Kasumi-1 (cell line): ENCODE data around the gene C16orf86.

ENCODE experiments used
- DNase-seq, 2 experiments: peaks; one replicate each; lab custom pipeline; 2025; lab: John Stamatoyannopoulos, UW

C16orf86 gene, protein sequence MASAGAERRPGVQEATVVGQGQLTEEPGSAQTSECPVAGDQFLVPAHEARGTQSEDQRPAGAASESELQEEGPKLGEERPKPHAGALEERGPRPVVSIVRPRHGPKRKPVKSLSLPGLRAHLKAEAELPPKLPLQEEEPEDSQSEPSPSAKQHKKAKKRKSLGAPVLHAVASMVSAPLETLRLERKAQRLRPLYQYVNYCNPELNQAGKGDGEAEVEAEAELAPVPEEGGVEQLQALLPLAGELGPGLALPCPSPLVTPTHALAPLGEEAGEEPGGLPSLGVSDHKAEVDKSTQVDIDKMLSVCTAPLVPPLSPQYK

DNA sequence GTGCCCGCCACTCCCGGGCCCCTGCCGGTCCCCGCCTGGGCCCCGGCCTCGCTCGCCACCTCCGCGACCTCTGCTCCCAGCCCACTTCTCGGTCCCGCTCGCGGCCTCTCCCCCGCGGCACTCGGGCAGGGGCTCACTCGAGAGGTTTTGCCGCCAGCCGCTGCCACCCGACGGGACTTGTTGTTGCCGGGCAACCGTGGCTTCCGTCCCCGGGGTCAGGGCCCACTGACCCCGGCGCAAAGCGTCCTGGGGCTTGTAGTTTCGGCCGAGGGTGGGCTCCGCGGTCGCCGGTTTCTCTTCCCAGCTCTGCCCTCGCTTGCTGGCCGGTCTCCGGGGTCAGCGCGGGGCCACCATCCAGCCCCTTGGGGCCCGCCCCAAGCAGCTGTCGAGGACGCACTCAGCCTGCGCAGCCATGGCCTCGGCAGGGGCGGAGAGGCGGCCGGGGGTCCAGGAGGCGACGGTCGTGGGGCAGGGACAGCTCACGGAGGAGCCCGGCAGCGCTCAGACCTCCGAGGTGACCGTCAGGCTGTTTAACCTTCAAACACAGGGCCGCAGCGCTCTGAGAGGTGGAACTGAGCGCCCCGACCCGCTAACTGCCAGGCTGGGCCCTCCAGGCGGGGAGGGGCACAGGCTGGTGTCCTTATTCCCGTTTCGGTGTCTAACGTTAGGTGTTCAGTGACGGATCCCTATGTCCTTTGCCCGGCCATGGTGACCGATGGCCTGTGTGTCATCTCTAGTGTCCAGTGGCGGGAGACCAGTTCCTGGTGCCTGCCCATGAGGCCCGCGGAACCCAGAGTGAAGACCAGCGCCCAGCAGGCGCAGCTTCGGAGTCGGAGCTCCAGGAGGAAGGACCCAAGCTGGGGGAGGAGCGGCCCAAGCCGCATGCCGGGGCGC lies at the start of gene C16orf86, which contains the start of gene ENKD1:
C16orf86 (plus strand) TSS at position 256 of the 894 bp plus-strand sequence; CDS start at position 413, 157 bp downstream.
ENKD1 (minus strand) TSS at position 192 of the 894 bp plus-strand sequence. CDS start 308 bp downstream, outside the sequence.
- peak; percentile 78 to 79 for DNase-seq

DNA sequence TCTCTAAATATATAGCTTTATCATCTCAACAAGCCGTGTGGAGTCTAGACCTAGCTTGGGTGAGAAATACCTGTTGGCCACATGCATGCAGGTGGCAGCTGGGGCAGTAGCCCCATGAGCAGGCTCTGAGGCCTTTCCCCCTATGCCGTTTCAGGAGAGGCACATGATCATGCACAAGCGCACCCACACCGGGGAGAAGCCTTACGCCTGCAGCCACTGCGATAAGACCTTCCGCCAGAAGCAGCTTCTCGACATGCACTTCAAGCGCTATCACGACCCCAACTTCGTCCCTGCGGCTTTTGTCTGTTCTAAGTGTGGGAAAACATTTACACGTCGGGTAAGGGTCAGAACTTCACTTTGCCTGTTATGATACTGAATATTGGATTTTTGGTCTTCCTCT lies 38.4 kb upstream of the C16orf86 start:
- no peak for DNase-seq

DNA sequence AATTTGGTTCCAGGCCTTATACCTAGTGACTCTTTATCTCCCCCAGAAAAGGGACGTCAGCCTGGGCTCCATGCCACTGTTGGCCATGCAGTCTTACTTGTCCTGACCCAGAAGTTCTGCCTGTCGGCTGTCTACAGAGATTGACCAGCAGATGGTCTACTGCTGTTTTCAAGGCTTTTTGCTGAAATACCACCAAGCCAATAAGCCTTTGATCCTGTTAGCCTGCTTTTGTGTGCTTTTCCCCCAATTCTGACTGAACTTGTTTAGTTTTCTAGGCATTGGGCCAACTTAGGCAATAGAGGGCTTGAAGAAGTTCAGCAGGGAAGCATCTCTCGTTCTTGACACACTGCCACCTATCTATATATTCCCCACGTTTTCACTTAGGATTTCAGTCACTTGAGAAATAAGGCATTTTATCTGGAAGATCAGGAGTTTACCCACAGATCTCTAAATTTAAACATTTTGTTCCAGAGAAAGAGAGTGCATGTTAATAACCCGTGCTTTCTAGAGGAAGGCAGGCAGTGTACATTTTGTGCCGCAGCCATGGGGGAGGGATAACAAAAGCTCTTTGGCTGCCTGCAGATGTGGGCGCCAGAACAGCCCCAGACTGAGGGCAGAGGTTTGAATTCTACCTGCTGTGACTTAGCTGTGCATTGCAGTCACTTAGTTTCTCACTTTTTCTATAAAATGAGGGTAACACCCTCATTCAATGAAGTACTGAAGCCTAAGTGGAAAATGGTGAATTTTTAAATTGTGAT lies 34.0 kb upstream of the C16orf86 start:
- DNase-seq = no peak

DNA sequence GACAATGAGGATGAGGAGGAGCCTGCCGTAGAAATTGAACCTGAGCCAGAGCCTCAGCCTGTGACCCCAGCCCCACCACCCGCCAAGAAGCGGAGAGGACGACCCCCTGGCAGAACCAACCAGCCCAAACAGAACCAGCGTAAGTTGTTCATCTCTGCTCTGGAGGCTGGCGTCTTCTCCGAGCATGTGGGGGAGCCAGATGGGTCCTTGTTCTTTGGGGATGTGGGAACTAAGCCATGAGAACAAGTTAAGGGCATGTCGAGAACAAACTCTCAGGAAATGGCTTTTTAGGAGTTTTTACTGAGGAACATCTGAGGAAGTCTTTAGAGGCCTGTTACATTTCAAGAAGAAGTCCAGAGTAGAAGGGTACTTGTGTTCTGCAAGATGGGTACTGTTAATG lies 29.9 kb upstream of the C16orf86 start:
- DNase-seq = no peak

DNA sequence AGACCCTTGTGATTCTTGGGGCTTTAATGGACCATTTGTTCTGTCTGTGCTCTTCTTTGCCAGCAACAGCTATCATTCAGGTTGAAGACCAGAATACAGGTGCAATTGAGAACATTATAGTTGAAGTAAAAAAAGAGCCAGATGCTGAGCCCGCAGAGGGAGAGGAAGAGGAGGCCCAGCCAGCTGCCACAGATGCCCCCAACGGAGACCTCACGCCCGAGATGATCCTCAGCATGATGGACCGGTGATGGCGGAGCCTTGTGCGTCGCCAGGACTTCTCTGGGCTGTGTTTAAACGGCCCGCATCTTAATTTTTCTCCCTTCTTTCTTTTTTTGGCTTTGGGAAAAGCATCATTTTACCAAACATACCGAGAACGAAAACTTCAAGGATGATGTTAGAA lies 29.0 kb upstream of the C16orf86 start:
- DNase-seq = no peak

DNA sequence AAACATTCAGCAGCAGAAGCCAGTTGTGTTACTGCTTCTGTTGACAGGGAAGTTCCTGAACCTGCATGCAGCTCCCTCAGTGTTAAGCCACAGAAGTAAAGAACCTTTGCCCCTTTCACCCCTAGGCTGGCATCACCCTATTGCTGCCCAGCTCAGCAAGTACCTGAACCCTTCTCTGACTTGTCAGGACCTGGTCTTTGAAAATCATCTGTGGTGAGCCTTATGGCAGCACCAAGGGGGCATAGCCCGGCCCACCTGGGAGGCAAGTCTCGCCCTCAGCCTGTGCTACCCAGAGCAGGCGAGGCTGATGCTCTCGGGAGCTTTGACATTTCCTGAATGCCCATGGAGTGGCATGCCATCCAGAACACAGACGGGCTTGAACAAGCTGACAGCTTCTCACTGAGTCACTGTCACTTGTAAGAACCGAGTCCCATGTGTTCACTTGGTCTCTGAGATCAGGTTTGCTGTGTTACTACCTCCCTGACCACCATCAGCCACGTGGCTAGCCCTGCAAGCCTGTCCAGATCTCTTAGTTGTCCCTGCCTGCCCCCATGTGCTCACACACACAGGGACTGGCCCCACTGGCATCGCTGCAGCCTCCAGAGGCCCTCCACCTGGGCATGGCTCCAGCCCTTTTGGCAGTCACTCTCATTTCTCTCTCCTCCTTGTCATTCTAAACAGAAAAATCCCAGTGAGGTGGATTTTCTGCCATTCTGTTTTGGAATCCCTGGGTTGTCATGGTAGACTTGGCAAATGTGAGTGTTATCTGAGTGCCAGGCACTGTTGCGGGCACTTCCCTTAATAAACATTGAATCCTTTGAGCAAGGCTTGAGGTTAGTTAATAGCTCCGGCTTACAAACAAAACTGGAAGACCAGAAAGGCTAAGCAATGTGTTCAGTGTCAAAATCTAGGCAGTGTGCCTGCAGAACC lies 24.6 kb upstream of the C16orf86 start:
- DNase-seq = no peak

DNA sequence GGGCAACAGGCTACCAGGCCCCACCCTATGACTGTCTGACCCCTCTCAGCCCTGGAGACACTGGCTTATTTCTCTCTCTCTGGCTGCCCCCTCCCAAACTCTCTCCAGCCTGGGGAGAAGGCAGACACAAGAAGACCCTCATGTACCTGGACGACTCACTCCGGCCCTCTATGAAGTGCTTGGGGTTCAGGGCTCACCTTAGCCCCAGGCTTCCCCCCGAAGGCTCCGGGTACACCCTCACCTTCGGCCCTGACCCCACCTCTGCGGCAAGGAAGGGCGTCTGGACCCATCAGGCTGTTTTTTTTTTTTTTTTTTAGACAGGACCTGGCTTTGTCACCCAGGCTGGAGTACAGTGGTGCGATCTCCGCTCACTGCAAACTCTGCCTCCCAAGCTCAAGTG lies 22.6 kb upstream of the C16orf86 start:
- no peak for DNase-seq

DNA sequence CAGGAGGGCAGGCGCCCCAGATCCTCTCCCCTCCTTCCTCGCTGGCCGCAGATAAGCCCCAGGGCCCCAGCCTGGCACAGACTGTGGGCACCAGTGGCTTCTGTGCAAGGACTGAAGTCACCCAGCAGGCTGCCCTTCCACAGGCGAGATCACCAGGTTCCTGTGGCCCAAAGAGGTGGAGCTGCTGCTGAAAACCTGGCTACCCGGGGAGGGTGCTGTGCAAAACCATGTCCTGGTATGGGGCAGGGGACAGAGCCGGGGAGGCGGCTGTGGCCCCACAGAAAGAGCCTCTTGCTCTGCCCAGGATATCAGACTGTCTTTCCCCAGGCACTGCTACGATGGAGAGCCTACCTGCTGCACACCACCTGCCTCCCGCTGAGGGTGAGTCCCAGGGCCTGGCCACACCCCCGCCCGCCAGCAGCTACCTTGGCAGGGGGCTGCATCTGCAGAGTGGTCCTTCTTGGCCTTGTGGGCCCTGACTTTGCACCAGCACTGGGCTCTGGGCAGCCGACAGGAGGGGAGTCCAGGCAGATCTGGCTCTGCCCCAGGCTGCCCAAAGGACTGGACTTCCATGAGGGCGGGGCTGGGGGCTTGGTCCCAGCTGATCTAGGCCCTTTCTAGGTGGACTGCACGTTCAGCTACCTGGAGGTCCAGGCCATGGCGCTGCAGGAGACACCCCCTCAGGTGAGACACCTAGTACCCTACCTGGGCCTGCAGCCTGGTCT lies 21.1 kb upstream of the C16orf86 start:
- DNase-seq = no peak

DNA sequence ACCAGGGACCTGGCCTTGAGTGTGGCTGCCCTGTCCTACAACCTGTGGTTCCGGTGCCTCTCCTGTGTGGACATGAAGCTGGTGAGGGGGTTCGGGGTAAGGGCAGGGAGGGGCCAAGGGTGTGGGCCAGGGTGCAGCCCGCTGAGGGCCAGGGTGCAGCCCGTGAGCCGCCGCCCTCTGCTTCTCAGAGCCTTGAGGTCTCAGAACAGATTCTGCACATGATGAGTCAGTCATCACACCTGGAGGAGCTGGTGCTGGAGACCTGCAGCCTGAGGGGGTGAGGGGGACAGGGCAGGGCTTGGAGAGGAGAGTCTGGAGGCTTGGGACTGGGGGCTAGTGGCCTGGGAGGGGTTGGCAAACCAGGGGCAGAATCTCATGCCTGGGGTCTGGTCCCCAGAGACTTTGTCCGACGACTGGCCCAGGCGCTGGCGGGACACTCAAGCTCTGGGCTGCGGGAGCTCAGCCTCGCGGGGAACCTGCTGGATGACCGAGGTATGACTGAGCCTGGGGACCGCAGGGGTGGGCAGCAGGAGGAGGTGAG lies 19.4 kb upstream of the C16orf86 start:
- DNase-seq = no peak

DNA sequence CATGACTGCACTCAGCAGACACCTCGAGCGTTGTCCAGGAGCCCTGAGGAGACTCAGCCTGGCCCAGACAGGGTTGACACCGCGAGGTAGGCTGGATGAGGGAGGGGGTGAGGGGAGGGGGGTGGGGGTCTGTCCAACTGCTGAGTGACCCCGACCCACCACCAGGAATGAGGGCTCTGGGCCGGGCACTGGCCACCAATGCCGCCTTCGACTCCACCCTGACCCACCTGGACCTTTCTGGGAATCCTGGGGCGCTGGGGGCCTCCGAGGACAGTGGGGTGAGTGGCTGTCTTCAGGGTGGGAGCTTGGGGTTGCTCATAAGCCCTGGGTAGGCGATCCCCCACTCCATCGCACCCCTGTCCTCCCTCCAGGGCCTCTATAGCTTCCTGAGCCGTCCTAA lies 18.9 kb upstream of the C16orf86 start:
- DNase-seq = no peak

DNA sequence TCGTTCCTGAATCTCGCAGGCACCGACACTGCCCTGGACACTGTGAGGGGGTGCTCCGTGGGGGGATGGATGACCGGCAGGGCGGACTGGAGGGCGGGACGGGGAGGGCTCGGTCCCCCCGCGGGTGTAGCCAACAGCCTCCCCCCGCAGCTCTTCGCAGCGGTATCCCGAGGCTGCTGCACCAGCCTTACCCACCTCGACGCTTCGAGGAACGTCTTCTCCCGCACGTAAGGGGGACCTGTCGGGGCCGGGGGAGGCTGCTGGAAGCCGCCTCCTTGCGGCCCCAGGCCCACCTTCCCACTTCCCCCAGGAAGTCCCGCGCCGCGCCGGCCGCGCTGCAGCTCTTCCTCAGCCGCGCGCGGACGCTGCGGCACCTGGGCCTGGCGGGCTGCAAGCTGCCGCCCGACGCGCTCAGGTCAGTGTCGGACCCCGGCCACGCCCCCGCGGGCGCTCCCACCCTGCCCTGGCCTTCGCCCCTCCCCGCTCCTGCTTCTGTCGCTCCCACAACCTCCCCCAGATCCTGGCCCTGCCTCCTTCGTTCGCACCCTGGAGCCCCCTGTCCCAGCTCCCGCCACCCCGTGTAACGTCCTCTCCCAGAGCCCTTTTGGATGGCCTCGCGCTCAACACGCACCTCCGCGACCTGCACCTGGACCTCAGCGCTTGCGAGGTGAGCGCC lies 18.4 kb upstream of the C16orf86 start:
- no peak for DNase-seq

DNA sequence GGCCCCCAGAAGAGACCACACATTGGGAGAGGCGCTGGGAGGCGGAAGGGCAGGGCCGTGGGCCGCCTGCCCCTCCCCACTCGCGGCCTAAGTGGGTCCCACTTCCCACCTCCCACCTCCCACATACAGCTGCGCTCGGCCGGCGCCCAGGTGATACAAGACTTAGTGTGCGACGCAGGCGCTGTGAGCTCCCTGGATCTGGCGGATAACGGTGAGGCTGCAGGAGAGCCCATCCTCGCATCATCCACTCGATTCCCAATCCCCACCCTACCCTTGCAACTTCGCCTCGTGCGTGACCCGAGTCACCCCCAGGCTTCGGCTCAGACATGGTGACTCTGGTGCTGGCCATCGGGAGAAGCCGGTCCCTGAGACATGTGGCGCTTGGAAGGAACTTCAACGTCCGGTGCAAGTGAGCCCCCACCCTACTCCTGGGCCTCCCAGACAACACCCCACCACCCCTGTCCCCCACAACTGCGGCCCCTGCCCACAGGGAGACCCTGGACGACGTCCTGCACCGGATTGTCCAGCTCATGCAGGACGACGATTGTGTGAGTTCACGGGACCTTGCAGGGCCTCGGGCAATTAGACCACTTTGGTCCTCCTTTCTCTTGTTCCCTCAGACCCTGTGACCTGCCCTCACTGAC lies 17.7 kb upstream of the C16orf86 start:
- no peak for DNase-seq

DNA sequence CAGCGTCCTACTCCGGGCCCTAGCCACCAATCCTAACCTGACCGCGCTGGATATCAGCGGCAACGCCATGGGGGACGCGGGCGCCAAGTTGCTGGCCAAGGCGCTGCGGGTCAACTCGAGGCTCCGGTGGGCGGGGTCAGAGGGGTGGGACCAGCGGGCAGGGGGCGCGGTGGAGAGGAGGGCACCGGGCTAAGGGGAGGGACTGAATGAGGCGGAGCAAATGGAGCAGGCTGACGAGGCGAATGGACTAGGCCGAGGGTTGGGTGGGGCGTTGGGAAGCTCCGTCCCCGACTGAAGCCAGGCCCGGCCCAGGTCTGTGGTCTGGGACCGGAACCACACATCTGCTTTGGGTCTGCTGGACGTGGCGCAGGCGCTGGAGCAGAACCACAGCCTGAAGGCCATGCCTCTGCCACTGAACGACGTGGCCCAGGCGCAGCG lies 17.1 kb upstream of the C16orf86 start:
- no peak for DNase-seq

DNA sequence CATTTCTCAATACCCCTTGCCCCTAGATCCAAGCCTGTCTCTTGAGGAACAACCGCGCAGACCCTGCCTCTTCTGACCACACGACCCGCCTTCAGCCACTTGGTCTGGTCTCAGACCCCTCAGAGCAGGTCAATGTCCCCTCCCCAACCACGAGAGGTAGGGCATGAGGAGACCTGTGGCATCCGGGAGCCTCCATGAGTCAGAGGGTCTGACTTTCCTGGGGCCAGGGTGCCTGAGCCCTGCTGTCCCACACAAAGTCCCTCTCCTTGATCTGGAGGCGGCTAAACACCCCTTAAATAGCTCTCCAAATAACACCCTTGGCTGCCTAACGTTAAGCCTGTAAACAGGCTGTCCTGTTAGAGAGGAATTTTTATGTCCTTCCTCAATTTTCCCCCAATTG lies 16.6 kb upstream of the C16orf86 start:
- no peak for DNase-seq

DNA sequence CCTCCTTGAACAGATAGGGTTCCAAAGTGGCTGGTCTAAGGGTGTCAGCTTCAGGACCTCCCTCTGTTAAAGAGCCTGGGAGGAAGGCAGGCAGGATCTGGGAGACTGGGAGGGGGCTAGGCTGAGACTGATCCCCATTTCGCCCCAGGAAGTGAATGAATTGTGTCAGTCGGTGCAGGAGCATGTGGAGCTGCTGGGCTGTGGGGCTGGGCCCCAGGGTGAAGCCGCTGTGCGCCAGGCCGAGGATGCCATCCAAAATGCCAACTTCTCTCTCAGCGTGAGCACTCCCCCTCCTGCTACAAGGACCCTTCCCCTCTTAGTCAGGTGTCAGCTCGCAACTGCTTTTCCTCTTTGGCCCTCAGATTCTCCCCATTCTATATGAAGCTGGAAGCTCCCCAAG lies 15.6 kb upstream of the C16orf86 start:
- no peak for DNase-seq

DNA sequence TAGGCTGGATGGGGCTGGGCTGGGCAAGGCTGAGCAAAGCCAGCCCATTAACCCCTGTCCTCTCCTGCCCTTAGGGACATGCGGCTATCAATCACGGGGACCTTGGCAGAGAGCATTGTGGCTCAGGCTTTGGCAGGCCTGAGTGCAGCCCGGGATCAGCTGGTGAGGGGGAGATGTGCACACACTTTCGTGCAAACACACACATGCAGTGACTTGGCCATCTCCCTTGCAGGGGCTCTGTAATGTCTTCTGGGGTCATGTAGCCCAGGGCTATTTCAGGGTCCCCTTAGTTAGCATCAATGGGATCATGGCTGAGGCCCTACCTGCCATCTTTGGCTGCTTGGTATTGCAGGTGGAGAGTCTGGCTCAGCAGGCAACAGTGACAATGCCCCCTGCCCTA lies 14.8 kb upstream of the C16orf86 start:
- DNase-seq = no peak

DNA sequence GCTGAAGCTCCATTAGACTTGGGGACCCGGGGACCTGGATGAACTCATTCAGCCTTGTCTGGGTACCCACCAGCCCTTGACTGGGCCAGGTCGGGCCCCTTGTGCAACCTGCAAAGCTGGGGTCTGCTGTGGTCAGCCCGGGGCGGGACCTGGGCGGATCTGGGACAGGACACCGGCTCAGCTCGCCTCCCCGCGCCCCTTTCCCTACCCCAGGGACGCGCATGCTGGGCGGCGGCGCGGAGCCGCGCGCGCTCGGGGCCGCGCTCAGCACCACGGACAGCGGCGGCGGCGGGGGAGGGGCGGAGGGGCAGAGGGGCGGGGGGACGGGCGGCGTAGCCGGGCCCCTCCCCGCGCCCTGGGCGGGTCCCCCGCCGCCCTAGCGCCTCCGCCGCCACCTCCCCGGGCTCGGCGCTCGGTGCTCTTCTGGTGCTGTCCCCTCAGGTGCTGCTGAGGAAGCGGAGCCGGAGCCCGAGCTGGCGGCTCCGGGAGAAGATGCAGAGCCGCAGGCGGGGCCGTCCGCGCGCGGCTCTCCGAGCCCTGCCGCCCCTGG lies 14.0 kb upstream of the C16orf86 start:
- DNase-seq = no peak

DNA sequence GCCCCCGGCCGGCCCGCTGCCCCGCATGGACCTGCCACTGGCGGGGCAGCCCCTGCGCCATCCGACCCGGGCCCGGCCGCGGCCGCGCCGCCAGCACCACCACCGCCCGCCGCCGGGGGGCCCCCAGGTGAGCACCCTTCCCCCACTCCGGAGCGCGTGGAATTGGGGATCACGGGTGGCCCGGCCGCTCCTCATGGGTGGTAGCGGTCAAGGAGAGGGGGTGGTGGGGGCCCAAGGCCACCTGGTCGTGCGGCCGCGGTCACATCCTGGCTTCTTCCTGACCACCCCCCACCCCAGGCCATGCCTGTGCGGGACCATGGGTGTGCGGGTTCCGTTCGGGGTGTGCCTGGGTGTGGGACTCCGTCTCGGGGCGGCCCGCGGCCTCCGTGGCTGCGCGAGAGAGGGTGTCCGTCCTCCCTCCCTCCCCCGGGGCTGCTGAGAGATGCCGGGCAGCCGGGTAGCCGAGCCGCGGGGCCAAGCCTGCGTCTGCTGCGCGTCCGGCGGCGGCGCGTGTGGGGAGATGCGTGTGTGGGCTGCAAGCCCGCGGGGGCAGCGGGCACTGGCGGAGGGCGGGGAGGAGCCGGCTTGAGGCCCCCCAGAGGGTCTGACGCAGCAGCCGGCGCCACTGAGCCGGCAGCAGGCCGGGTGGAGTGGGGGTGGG lies 13.4 kb upstream of the C16orf86 start:
- DNase-seq = no peak
